HepG2 (cell line): ENCODE results near the gene RPS2. TPM values are rescaled to one million over a fixed set of nuclear protein-coding genes. Genes with fewer than 3 reads are reported as not detected.
A peak's percentile ranks its signal among the peaks of the same experiment; 100 is the strongest.

Source experiments
- HDAC1 ChIP-seq: sonication (generic); formaldehyde crosslinking; IDR thresholded peaks from 2 replicates; pipeline ENCODE4 v1.5.1; 2020; ENCODE audit warnings: mild to moderate bottlenecking, missing genetic modification reagents
- KAT8 ChIP-seq: IDR thresholded peaks from 2 replicates; pipeline ENCODE4 v1.6.1; 2016; ENCODE audit warnings: missing genetic modification reagents, missing compliant biosample characterization
- KLF11 ChIP-seq: IDR thresholded peaks from 2 replicates; pipeline ENCODE4 v1.6.1; 2016; ENCODE audit warnings: missing compliant biosample characterization
- SAFB2 ChIP-seq: sonication (generic); formaldehyde crosslinking; IDR thresholded peaks from 2 replicates; pipeline ENCODE4 v1.5.1; 2020; ENCODE audit warnings: missing genetic modification reagents, low read depth, mild to moderate bottlenecking, borderline replicate concordance
- ZBTB7B ChIP-seq: sonication (generic); formaldehyde crosslinking; IDR thresholded peaks from 2 replicates; pipeline ENCODE4 v1.4.0; 2020; ENCODE audit warnings: missing genetic modification reagents
- ZBTB8A ChIP-seq: sonication (generic); formaldehyde crosslinking; IDR thresholded peaks from 2 replicates; pipeline ENCODE4 v1.4.0; 2020; ENCODE audit warnings: mild to moderate bottlenecking, low read depth, missing genetic modification reagents, borderline replicate concordance
- ZFAT ChIP-seq: sonication (generic); formaldehyde crosslinking; conservative IDR thresholded peaks from 2 replicates; pipeline ENCODE4 v1.8.1; 2023; ENCODE audit warnings: missing genetic modification reagents, inconsistent platforms
- ZNF570 ChIP-seq: sonication (generic); formaldehyde crosslinking; IDR thresholded peaks from 2 replicates; pipeline ENCODE4 v1.4.0; 2020; ENCODE audit warnings: mild to moderate bottlenecking, missing genetic modification reagents, borderline replicate concordance
- ZNF841 ChIP-seq: sonication (generic); formaldehyde crosslinking; IDR thresholded peaks from 2 replicates; pipeline ENCODE4 v1.8.1; 2023; ENCODE audit warnings: missing genetic modification reagents, borderline replicate concordance
- ZNF879 ChIP-seq: sonication (generic); formaldehyde crosslinking; IDR thresholded peaks from 2 replicates; pipeline ENCODE4 v1.8.1; 2023; ENCODE audit warnings: missing genetic modification reagents
- polyA plus RNA-seq, 8 experiments: library from polyadenylated mRNA; depleted of rRNA in 3 of 8; stranded (reverse) in 7 of 8; unstranded in 1 of 8; fragments of >200 nt; fragmentation: Illumina TruSeq in 4 of 8; extraction: Trizol in 4 of 8; gene quantifications; 2 replicates each; pipeline versions ENCODE4 v1.2.1 to v1.2.3, GENCODE V29; 2011 to 2016; ENCODE audit warnings: low read depth in 4 of 8, missing spikeins in 1 of 8, mixed read lengths in 1 of 8; ENCODE audit not compliant: insufficient read depth in 1 of 8
- total RNA-seq, 5 experiments: library from RNA; depleted of rRNA; stranded (reverse); fragments of >200 nt; fragmentation: Illumina TruSeq; extraction: Trizol; gene quantifications; 2 replicates each; pipeline ENCODE4 v1.2.3, GENCODE V29; 2016; ENCODE audit warnings: low read depth in 1 of 5
- TF ChIP-seq, protein P1 (sequence below): sonication (generic); formaldehyde crosslinking; IDR thresholded peaks from 2 replicates; pipeline ENCODE4 v1.8.0; 2022; ENCODE audit warnings: missing genetic modification reagents, mild to moderate bottlenecking, borderline replicate concordance
- TF ChIP-seq, protein P2 (sequence below): sonication (generic); formaldehyde crosslinking; IDR thresholded peaks from 2 replicates; pipeline ENCODE4 v1.5.1; 2020; ENCODE audit warnings: mild to moderate bottlenecking, missing genetic modification reagents, moderate library complexity
- TF ChIP-seq, protein P3 (sequence below): sonication (generic); formaldehyde crosslinking; IDR thresholded peaks from 2 replicates; pipeline ENCODE4 v1.8.1; 2023; ENCODE audit warnings: mild to moderate bottlenecking, inconsistent platforms, moderate library complexity, missing genetic modification reagents, borderline replicate concordance
- TF ChIP-seq, protein P4 (sequence below): sonication (generic); formaldehyde crosslinking; IDR thresholded peaks from 2 replicates; pipeline ENCODE4 v1.4.0; 2020; ENCODE audit warnings: missing genetic modification reagents
- TF ChIP-seq, protein P5 (sequence below): sonication (generic); formaldehyde crosslinking; IDR thresholded peaks from 2 replicates; pipeline ENCODE4 v1.5.0; 2020; ENCODE audit warnings: mild to moderate bottlenecking, missing genetic modification reagents

RPS2 gene
- total and polyA plus RNA-seq, 2 of the 13 experiments (the other 11 are each of a cell fraction or from before 2014, with no cell fraction given): 1,908 to 4,514 TPM

DNA sequence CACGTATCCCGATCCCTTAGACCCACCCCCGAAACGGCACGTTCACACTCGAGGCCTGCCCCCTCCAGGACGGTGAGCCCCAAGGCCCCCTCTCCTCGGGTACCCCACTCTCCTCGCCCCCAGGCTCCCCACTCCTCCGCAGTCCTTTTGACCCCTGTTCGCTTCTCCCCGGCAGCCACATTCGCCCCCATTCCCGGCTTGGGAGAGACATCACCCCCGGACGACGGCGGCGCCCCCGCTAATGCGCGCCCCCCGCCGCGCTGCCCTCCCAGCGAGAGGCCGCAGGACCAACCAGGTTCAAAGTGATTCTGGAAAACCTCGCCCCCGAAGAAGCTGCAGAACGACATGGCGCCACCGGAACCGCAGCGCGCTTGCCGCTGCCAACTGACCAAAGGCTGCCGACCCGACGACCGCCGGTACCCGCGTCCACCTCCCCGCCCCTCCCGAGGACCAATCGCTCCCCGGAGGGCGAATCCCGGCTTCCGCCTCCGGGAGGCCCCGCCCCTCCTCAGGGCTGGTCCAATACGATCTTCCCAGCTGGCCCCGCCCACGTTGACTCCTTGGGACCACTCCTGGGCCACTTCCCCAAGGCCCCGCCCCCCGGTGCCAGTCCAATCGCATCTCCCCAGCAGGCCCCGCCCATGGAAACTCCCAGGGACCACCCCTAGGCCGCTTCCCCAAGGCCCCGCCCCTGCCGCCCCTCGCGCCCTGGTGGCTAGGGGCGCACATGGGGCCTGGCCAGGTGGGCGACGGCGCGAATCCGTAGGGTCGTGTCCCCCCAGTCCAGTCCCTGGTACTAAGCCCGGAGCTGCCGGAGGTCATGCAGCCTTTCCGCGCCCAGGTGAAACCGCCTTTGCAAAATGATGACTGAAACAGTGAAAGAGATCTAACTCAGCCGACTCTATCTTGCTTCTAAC lies 21.6 kb downstream of the RPS2 start, which contains the start of gene MSRB1 (continued):
- TF ChIP-seq ZBTB7B: peak; percentile 95
- TF ChIP-seq ZNF841 (CRISPR knock-in tag): no peak
- no peak for TF ChIP-seq ZBTB8A (CRISPR knock-in tag)
- peak; percentile 69 for TF ChIP-seq KAT8
- TF ChIP-seq, protein P1, sequence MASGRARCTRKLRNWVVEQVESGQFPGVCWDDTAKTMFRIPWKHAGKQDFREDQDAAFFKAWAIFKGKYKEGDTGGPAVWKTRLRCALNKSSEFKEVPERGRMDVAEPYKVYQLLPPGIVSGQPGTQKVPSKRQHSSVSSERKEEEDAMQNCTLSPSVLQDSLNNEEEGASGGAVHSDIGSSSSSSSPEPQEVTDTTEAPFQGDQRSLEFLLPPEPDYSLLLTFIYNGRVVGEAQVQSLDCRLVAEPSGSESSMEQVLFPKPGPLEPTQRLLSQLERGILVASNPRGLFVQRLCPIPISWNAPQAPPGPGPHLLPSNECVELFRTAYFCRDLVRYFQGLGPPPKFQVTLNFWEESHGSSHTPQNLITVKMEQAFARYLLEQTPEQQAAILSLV (CRISPR knock-in tag): peak; percentile 80; the same call in 1 of the 2 replicates
- TF ChIP-seq, protein P2, sequence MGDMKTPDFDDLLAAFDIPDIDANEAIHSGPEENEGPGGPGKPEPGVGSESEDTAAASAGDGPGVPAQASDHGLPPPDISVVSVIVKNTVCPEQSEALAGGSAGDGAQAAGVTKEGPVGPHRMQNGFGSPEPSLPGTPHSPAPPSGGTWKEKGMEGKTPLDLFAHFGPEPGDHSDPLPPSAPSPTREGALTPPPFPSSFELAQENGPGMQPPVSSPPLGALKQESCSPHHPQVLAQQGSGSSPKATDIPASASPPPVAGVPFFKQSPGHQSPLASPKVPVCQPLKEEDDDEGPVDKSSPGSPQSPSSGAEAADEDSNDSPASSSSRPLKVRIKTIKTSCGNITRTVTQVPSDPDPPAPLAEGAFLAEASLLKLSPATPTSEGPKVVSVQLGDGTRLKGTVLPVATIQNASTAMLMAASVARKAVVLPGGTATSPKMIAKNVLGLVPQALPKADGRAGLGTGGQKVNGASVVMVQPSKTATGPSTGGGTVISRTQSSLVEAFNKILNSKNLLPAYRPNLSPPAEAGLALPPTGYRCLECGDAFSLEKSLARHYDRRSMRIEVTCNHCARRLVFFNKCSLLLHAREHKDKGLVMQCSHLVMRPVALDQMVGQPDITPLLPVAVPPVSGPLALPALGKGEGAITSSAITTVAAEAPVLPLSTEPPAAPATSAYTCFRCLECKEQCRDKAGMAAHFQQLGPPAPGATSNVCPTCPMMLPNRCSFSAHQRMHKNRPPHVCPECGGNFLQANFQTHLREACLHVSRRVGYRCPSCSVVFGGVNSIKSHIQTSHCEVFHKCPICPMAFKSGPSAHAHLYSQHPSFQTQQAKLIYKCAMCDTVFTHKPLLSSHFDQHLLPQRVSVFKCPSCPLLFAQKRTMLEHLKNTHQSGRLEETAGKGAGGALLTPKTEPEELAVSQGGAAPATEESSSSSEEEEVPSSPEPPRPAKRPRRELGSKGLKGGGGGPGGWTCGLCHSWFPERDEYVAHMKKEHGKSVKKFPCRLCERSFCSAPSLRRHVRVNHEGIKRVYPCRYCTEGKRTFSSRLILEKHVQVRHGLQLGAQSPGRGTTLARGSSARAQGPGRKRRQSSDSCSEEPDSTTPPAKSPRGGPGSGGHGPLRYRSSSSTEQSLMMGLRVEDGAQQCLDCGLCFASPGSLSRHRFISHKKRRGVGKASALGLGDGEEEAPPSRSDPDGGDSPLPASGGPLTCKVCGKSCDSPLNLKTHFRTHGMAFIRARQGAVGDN (CRISPR knock-in tag): peak; percentile 95
- no peak for TF ChIP-seq ZNF570 (CRISPR knock-in tag)
- peak; percentile 86; the same call in 1 of the 2 replicates for TF ChIP-seq ZNF879
- peak; percentile 88 for TF ChIP-seq KLF11
- no peak for TF ChIP-seq ZFAT (CRISPR knock-in tag)
- TF ChIP-seq, protein P3, sequence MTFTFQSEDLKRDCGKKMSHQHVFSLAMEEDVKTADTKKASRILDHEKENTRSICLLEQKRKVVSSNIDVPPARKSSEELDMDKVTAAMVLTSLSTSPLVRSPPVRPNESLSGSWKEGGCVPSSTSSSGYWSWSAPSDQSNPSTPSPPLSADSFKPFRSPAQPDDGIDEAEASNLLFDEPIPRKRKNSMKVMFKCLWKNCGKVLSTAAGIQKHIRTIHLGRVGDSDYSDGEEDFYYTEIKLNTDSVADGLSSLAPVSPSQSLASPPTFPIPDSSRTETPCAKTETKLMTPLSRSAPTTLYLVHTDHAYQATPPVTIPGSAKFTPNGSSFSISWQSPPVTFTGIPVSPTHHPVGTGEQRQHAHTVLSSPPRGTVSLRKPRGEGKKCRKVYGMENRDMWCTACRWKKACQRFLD (CRISPR knock-in tag): 0 out of 2 replicates have a peak, but pooled peaks have one; percentile 26
- peak; percentile 77 for TF ChIP-seq HDAC1
- peak; percentile 77; the same call in 1 of the 2 replicates for TF ChIP-seq SAFB2 (CRISPR knock-in tag)
- TF ChIP-seq, protein P4, sequence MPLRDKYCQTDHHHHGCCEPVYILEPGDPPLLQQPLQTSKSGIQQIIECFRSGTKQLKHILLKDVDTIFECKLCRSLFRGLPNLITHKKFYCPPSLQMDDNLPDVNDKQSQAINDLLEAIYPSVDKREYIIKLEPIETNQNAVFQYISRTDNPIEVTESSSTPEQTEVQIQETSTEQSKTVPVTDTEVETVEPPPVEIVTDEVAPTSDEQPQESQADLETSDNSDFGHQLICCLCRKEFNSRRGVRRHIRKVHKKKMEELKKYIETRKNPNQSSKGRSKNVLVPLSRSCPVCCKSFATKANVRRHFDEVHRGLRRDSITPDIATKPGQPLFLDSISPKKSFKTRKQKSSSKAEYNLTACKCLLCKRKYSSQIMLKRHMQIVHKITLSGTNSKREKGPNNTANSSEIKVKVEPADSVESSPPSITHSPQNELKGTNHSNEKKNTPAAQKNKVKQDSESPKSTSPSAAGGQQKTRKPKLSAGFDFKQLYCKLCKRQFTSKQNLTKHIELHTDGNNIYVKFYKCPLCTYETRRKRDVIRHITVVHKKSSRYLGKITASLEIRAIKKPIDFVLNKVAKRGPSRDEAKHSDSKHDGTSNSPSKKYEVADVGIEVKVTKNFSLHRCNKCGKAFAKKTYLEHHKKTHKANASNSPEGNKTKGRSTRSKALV (CRISPR knock-in tag): no peak
- TF ChIP-seq, protein P5, sequence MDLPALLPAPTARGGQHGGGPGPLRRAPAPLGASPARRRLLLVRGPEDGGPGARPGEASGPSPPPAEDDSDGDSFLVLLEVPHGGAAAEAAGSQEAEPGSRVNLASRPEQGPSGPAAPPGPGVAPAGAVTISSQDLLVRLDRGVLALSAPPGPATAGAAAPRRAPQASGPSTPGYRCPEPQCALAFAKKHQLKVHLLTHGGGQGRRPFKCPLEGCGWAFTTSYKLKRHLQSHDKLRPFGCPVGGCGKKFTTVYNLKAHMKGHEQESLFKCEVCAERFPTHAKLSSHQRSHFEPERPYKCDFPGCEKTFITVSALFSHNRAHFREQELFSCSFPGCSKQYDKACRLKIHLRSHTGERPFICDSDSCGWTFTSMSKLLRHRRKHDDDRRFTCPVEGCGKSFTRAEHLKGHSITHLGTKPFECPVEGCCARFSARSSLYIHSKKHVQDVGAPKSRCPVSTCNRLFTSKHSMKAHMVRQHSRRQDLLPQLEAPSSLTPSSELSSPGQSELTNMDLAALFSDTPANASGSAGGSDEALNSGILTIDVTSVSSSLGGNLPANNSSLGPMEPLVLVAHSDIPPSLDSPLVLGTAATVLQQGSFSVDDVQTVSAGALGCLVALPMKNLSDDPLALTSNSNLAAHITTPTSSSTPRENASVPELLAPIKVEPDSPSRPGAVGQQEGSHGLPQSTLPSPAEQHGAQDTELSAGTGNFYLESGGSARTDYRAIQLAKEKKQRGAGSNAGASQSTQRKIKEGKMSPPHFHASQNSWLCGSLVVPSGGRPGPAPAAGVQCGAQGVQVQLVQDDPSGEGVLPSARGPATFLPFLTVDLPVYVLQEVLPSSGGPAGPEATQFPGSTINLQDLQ (CRISPR knock-in tag): no peak
